ENCODE measurements around the gene ZNF470. TPM values are rescaled to one million over a fixed set of nuclear protein-coding genes. Genes with fewer than 3 reads are reported as not detected.

ZNF470 gene
- total and polyA plus RNA-seq, 2 of the 13 experiments (the other 11 are each of a cell fraction or from before 2014, with no cell fraction given) = not detected

GRCh38 chr19:56637976-56638555 is 70.8 kb downstream of the ZNF470 start (continued):
- TF ChIP-seq CEBPZ (IDR thresholded peaks at IDR 0.05; ENCODE audit: low read length) (no peak), ZNF609 (CRISPR knock-in tag; IDR thresholded peaks at IDR 0.05; ENCODE audit: borderline replicate concordance) (peak; percentile 73), ZNF34 (CRISPR knock-in tag; IDR thresholded peaks at IDR 0.05; ENCODE audit: borderline replicate concordance) (no peak), ZNF17 (CRISPR knock-in tag; IDR thresholded peaks at IDR 0.05) (peak; percentile 99), ZNF30 (CRISPR knock-in tag; IDR thresholded peaks at IDR 0.05) (peak; percentile 100), EHMT2 (IDR thresholded peaks at IDR 0.05; ENCODE audit: borderline replicate concordance, low read depth, low read length) (peak; percentile 100), CENPT (CRISPR knock-in tag; IDR thresholded peaks at IDR 0.05; ENCODE audit: low read depth) (peak; percentile 99), SAP130 (CRISPR knock-in tag; IDR thresholded peaks at IDR 0.05; ENCODE audit: low read depth) (peak; percentile 99), MAFF (IDR thresholded peaks at IDR 0.05; ENCODE audit: low read depth, low read length) (no peak), HMG20A (CRISPR knock-in tag; IDR thresholded peaks at IDR 0.05; ENCODE audit: borderline replicate concordance) (peak; percentile 76; the same call in 1 of the 2 replicates), ZBTB42 (CRISPR knock-in tag; IDR thresholded peaks at IDR 0.05) (peak; percentile 99), CCDC6 (CRISPR knock-in tag; IDR thresholded peaks at IDR 0.05) (peak; percentile 99), ZNF383 (CRISPR knock-in tag; IDR thresholded peaks at IDR 0.05; ENCODE audit: borderline replicate concordance) (no peak), ZNF598 (CRISPR knock-in tag; IDR thresholded peaks at IDR 0.05; ENCODE audit: borderline replicate concordance) (peak; percentile 100), RNF219 (CRISPR knock-in tag; IDR thresholded peaks at IDR 0.05) (peak; percentile 98), STAG1 (CRISPR knock-in tag; IDR thresholded peaks at IDR 0.05) (peak; percentile 49), ARID3A (IDR thresholded peaks at IDR 0.05; ENCODE audit: low read depth, low read length) (no peak), ZNF20 (CRISPR knock-in tag; IDR thresholded peaks at IDR 0.05) (peak; percentile 99), RFXANK (CRISPR knock-in tag; IDR thresholded peaks at IDR 0.05) (peak; percentile 97)
